Measurements from ENCODE around the gene GGN.
"Not testable (repeated sequence)": the region's sequence is repeated elsewhere in the genome, so short reads cannot be mapped to it uniquely, and the experiment has no call there.

GGN gene

GRCh38 chr19:38386300-38386970 lies 1.4 kb downstream of the GGN start:
- no peak for DNase-seq

- no peak for DNase-seq
Observed at GRCh38 chr19:38385804-38386257, 2.0 kb downstream of the GGN start.

GRCh38 chr19:38385057-38385803 lies 2.6 kb downstream of the GGN start:
- no peak for DNase-seq

GRCh38 chr19:38384209-38385027 lies 3.4 kb downstream of the GGN start:
- DNase-seq, result no peak

GRCh38 chr19:38383743-38384142 lies 4.1 kb downstream of the GGN start:
- no peak for DNase-seq

GRCh38 chr19:38383184-38383583 lies 4.7 kb downstream of the GGN start:
- no peak for DNase-seq

GRCh38 chr19:38381138-38381537 lies 6.7 kb downstream of the GGN start:
- DNase-seq, result no peak

GRCh38 chr19:38378866-38379265 lies 9.0 kb downstream of the GGN start:
- no peak for DNase-seq

- DNase-seq, result no peak
Observed at GRCh38 chr19:38377052-38377451, 10.8 kb downstream of the GGN start.

- no peak for DNase-seq
Observed at GRCh38 chr19:38376576-38376975, 11.3 kb downstream of the GGN start.

- no peak for DNase-seq
Observed at GRCh38 chr19:38375748-38376147, 12.1 kb downstream of the GGN start.

- no peak for DNase-seq
Observed at GRCh38 chr19:38375098-38375493, 12.7 kb downstream of the GGN start.

- DNase-seq, result peak; percentile 97
Observed at GRCh38 chr19:38374332-38375097, 13.3 kb downstream of the GGN start, which contains the start of gene PSMD8. TSS of gene PSMD8 (plus strand) at chr19:38374571. CDS start at chr19:38374602, 31 bp downstream.

GRCh38 chr19:38373907-38374331 lies 13.9 kb downstream of the GGN start:
- no peak for DNase-seq

- DNase-seq, result no peak
Observed at GRCh38 chr19:38371081-38371480, 16.8 kb downstream of the GGN start.

- no peak for DNase-seq
Observed at GRCh38 chr19:38370299-38370698, 17.5 kb downstream of the GGN start.

GRCh38 chr19:38369584-38369983 lies 18.2 kb downstream of the GGN start:
- no peak for DNase-seq

GRCh38 chr19:38367041-38367440 lies 20.8 kb downstream of the GGN start:
- no peak for DNase-seq

GRCh38 chr19:38362946-38363688 lies 24.7 kb downstream of the GGN start:
- not testable (repeated sequence) for DNase-seq

- DNase-seq, result peak; percentile 67 to 68
Observed at GRCh38 chr19:38362076-38362945, 25.5 kb downstream of the GGN start.

- DNase-seq, result peak; percentile 45 to 53
Observed at GRCh38 chr19:38361633-38362075, 26.2 kb downstream of the GGN start.
